ENCODE data around the gene CPPED1.

CPPED1 gene

DNA sequence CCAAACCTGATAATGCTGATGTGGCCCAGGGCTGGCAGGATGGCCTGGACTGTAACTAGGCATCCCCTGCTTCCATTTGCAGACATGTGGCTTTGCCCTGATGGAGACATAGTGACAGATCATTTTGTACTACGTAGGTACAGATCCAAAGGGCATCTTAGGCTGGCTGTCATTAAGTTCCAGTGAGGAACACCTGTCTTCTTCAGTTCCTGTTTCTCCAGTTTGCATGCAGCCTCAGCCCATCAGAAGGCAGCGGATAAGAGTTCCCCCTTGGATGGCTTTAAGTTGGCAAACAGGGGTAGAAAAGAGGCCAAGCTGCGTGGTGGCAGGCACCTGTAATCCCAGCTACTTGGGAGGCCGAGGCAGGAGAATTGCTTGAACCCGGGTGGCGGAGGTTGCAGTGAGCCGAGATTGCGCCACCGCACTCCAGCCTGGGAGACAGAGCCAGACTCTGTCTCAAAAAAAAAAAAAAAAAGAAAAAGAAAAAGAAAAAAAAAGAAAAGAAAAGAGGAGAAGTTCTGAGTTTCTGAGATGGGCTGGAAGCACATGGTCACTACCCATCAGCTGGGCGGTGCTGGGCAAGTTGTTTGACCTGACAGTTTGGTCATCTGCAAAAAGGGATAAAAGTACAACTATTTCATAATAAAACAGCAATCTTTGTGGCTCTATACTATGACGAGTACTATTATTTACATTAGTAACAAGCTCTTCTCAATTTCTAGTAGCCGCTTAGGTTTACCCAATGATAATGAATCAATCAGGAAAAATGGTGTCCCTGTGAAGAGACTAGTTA lies 42.7 kb downstream of the CPPED1 start:
- TF ChIP-seq, protein P1, sequence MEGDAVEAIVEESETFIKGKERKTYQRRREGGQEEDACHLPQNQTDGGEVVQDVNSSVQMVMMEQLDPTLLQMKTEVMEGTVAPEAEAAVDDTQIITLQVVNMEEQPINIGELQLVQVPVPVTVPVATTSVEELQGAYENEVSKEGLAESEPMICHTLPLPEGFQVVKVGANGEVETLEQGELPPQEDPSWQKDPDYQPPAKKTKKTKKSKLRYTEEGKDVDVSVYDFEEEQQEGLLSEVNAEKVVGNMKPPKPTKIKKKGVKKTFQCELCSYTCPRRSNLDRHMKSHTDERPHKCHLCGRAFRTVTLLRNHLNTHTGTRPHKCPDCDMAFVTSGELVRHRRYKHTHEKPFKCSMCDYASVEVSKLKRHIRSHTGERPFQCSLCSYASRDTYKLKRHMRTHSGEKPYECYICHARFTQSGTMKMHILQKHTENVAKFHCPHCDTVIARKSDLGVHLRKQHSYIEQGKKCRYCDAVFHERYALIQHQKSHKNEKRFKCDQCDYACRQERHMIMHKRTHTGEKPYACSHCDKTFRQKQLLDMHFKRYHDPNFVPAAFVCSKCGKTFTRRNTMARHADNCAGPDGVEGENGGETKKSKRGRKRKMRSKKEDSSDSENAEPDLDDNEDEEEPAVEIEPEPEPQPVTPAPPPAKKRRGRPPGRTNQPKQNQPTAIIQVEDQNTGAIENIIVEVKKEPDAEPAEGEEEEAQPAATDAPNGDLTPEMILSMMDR (IDR thresholded peaks at IDR 0.05; ENCODE audit: low read depth, low read length), result no peak
- no peak for TF ChIP-seq EZH2phosphoT487 (IDR thresholded peaks at IDR 0.05; ENCODE audit: low read depth)
- Histone ChIP-seq H3K36me3 (replicated peaks; ENCODE audit: low read depth, low read length) (no peaks in the 10 kb centered on the region), H4K20me1 (ENCODE audit: insufficient read depth, low read length) (no peaks in the 10 kb centered on the region), H3K4me2 (ENCODE audit: low read length) (no peak overlapping the region), H3K27ac (ENCODE audit: low read length) (no peak overlapping the region), H3K27me3 (ENCODE audit: low read depth, low read length) (no peaks in the 10 kb centered on the region), H3K9me3 (ENCODE audit: insufficient read depth, low read length) (no peaks in the 10 kb centered on the region), H3K4me1 (ENCODE audit: low read length) (peaks cover 23% of the 10 kb centered on the region), H3K4me3 (ENCODE audit: low read length) (no peak overlapping the region), H3K79me2 (ENCODE audit: low read length) (no peaks in the 10 kb centered on the region), H2AFZ (ENCODE audit: low read depth, low read length) (no peak overlapping the region), H3K9ac (ENCODE audit: low read length) (no peak overlapping the region)

DNA sequence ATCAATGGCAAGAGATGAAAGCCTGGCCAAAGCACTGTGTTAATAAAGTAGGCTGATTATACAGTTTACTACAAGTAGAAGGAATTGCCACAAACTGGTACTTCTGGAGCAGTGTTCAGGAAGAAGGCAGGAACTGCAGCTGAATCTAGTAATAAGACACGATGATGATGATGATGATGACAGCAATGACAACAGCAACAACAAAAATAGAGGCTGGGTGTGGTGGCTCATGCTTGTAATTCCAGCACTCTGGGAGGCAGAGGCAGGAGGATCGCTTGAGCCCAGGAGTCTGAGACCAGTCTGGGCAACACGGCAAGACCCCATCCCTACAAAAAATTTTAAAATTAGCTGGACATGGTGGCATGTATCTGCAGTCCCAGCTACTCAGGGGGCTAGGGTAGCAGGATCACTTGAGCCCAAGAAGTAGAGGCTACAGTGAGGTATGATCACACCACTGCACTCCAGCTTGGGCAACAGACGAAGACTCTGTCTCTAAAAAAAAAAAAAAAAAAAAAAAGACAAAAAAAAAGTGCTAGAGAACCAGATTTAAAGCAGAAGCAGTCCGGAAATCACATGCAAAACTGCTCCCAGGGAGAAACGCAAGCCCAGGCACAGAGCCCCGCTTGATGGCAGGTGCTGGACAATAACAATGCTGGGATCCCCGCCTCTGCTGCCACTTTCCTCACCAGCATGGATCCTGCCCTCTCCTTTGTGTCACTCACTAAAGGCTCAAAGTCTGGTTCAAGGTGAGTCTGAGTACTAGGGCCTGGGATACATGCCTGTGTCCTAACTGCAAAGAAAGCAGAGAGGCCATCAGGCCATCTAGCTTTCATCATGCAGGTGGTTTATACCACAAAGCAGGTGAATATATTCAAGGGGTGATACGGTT lies 44.8 kb downstream of the CPPED1 start:
- no peak overlapping the region for H3K27ac ChIP-seq (ENCODE audit: low read length)
- H3K9ac ChIP-seq (ENCODE audit: low read length), result no peak overlapping the region
- H3K4me3 ChIP-seq (ENCODE audit: low read length), result no peak overlapping the region

DNA sequence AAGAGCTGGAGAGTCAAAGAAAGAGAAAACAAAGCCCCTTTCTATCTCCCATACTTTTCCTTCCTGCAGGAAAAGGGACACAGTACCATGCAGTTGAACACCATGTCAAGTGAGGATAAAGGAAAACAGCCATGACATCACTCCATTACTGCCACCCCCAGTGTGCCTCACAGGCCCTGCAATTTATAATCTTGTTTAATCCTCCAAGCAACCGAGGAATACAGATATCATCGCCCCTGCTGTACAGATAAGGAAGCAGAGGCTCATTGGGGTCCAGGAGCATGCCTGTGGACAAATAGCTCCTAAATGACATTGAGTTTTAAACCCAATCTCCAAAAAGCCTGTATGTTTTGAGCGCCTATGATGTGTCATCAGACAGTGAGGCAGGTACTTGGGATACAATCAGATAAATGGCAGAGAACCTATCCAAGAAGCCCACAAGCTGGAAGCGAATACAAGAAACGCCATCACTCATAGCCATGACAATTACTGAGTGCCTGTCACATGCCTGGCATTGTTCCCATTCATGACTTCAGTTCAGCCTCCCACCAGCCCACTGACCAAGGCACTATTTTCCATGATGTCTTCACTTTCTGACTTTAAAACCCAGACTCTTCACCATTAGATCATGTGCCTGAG lies 45.5 kb downstream of the CPPED1 start:
- no peak overlapping the region for H3K4me3 ChIP-seq (ENCODE audit: low read length)
- H3K36me3 ChIP-seq (replicated peaks; ENCODE audit: low read depth, low read length), result no peaks in the 10 kb centered on the region
- no peak for TF ChIP-seq EZH2phosphoT487 (IDR thresholded peaks at IDR 0.05; ENCODE audit: low read depth)
- TF ChIP-seq, protein P1 (IDR thresholded peaks at IDR 0.05; ENCODE audit: low read depth, low read length), result no peak
- no peak overlapping the region for H3K9ac ChIP-seq (ENCODE audit: low read length)
- H3K9me3 ChIP-seq (ENCODE audit: insufficient read depth, low read length), result no peaks in the 10 kb centered on the region
- H3K4me2 ChIP-seq (ENCODE audit: low read length), result no peak overlapping the region
- H3K79me2 ChIP-seq (ENCODE audit: low read length), result no peaks in the 10 kb centered on the region
- no peaks in the 10 kb centered on the region for H3K27me3 ChIP-seq (ENCODE audit: low read depth, low read length)
- no peak overlapping the region for H3K27ac ChIP-seq (ENCODE audit: low read length)
- peaks cover 32% of the 10 kb centered on the region for H3K4me1 ChIP-seq (ENCODE audit: low read length)
- no peaks in the 10 kb centered on the region for H4K20me1 ChIP-seq (ENCODE audit: insufficient read depth, low read length)
- no peak overlapping the region for H2AFZ ChIP-seq (ENCODE audit: low read depth, low read length)

More for the DNA sequence above, 44.8 kb downstream of the CPPED1 start:
- H3K4me2 ChIP-seq (ENCODE audit: low read length), result peak overlapping the region; percentile 41
- H3K36me3 ChIP-seq (replicated peaks; ENCODE audit: low read depth, low read length), result no peaks in the 10 kb centered on the region
- H3K9me3 ChIP-seq (ENCODE audit: insufficient read depth, low read length), result no peaks in the 10 kb centered on the region
- H2AFZ ChIP-seq (ENCODE audit: low read depth, low read length), result no peak overlapping the region
- peaks cover 25% of the 10 kb centered on the region for H3K4me1 ChIP-seq (ENCODE audit: low read length)
- H3K27me3 ChIP-seq (ENCODE audit: low read depth, low read length), result no peaks in the 10 kb centered on the region
- TF ChIP-seq, protein P1 (IDR thresholded peaks at IDR 0.05; ENCODE audit: low read depth, low read length), result no peak
- H3K79me2 ChIP-seq (ENCODE audit: low read length), result no peaks in the 10 kb centered on the region
- no peaks in the 10 kb centered on the region for H4K20me1 ChIP-seq (ENCODE audit: insufficient read depth, low read length)

DNA sequence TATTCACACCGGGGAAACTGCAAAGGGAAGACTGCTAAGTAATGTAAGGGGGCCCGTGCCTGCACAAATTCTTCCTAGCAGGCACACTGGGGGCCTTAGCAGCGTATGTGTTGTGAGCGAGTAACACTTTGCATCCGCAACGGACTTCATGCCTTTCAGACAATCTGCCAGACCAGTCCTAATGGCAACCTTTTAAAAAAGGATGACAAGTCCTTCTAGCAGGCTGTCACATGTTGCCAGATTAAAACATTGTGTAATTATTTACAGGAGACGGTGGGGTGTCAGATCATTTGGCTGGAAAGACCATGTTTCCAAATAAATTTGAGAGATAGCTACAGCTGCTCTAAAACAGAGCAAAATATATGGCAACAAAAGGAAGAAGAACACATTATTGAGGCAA lies 46.1 kb downstream of the CPPED1 start:
- Histone ChIP-seq H4K20me1 (ENCODE audit: insufficient read depth, low read length) (no peaks in the 10 kb centered on the region), H3K4me1 (ENCODE audit: low read length) (peaks cover 32% of the 10 kb centered on the region), H3K27ac (ENCODE audit: low read length) (no peak overlapping the region), H3K27me3 (ENCODE audit: low read depth, low read length) (no peaks in the 10 kb centered on the region), H2AFZ (ENCODE audit: low read depth, low read length) (no peak overlapping the region), H3K79me2 (ENCODE audit: low read length) (no peaks in the 10 kb centered on the region), H3K36me3 (replicated peaks; ENCODE audit: low read depth, low read length) (no peaks in the 10 kb centered on the region), H3K4me3 (ENCODE audit: low read length) (no peak overlapping the region), H3K9ac (ENCODE audit: low read length) (no peak overlapping the region), H3K4me2 (ENCODE audit: low read length) (no peak overlapping the region), H3K9me3 (ENCODE audit: insufficient read depth, low read length) (no peaks in the 10 kb centered on the region)
- TF ChIP-seq EZH2phosphoT487 (IDR thresholded peaks at IDR 0.05; ENCODE audit: low read depth), result no peak
- TF ChIP-seq, protein P1 (IDR thresholded peaks at IDR 0.05; ENCODE audit: low read depth, low read length), result no peak

Data from OCI-LY3 (cell line).